Natural killer cell (primary cell): Measurements from ENCODE around the gene SNAP29. TPM values are rescaled to one million over a fixed set of nuclear protein-coding genes. Genes with fewer than 3 reads are reported as not detected.

ENCODE experiments used
- ATAC-seq, 3 donors: fragments of 150-1000 bp in 2 of 3; fragments of 200-7000 bp in 1 of 3; cut with Tn5 transposase; 1 replicate in 1 of 3; 2 replicates in 2 of 3; pipeline ENCODE4 v1.10.0; 2021; ENCODE audit warnings: mild to moderate bottlenecking in 2 of 3, moderate library complexity in 2 of 3
- DNase-seq, 2 donors: peaks; one replicate each; pipeline versions ENCODE4 v3.0.0 to v3.0.0-alpha.2; 2013 to 2021; ENCODE audit warnings: mixed read lengths in 1 of 2
- H3K27ac ChIP-seq: one replicate; pipeline ENCODE4 v1.5.1; 2013; ENCODE audit warnings: mild to moderate bottlenecking, low read length
- H3K27me3 ChIP-seq: one replicate; pipeline ENCODE4 v1.6.1; 2013; ENCODE audit warnings: low read length; ENCODE audit not compliant: control insufficient read depth, insufficient read depth
- H3K36me3 ChIP-seq: one replicate; pipeline ENCODE4 v1.6.1; 2013; ENCODE audit warnings: low read length; ENCODE audit not compliant: control insufficient read depth, insufficient read depth
- H3K4me1 ChIP-seq: one replicate; pipeline ENCODE4 v1.6.1; 2013; ENCODE audit warnings: low read length; ENCODE audit not compliant: control insufficient read depth, insufficient read depth
- H3K4me3 ChIP-seq: one replicate; pipeline ENCODE4 v1.5.1; 2013; ENCODE audit warnings: low read length
- H3K9me3 ChIP-seq: one replicate; pipeline ENCODE4 v1.6.1; 2013; ENCODE audit warnings: low read length; ENCODE audit not compliant: control insufficient read depth, insufficient read depth
- H3K27ac Mint-ChIP-seq, 2 donors: one replicate each; pipeline ENCODE4 v1.8.0; 2022; ENCODE audit warnings: mild to moderate bottlenecking in 2 of 2, mixed read lengths in 2 of 2, moderate library complexity in 1 of 2
- H3K27me3 Mint-ChIP-seq, 2 donors: one replicate each; pipeline ENCODE4 v1.8.0; 2022; ENCODE audit warnings: low read depth in 2 of 2, mixed read lengths in 2 of 2
- H3K36me3 Mint-ChIP-seq: one replicate; pipeline ENCODE4 v1.8.0; 2022; ENCODE audit warnings: mixed read lengths
- H3K4me1 Mint-ChIP-seq, 2 donors: one replicate each; pipeline ENCODE4 v1.8.0; 2022; ENCODE audit warnings: mixed read lengths in 2 of 2
- H3K4me3 Mint-ChIP-seq: one replicate; pipeline ENCODE4 v1.8.0; 2022; ENCODE audit warnings: mild to moderate bottlenecking, moderate library complexity, mixed read lengths
- H3K9me3 Mint-ChIP-seq, 2 donors: one replicate each; pipeline ENCODE4 v1.8.0; 2022; ENCODE audit warnings: mixed read lengths in 2 of 2
- WGBS: methylation state at CpG from one replicate; pipeline ENCODE4 v1.1.7; 2013; ENCODE audit warnings: missing lambda C conversion rate; ENCODE audit not compliant: insufficient coverage; 5-methylcytosine and 5-hydroxymethylcytosine counted together
- intact Hi-C: fragments of 100-400 bp; cut with micrococcal nuclease; formaldehyde crosslinking; loops from one replicate; pipeline ENCODE4 v1.14.2; 2022
- total RNA-seq, 4 donors: library from RNA; stranded (reverse); fragments of 120-200 nt in 1 of 4; gene quantifications; one replicate each; pipeline versions ENCODE4 v1.2.3 to v1.2.4, GENCODE V29; 2013 to 2022
- TF ChIP-seq, protein P1 (sequence below): fragments of 200-600 bp; IDR thresholded peaks from one replicate; pipeline ENCODE4 v1.8.0; 2022; ENCODE audit warnings: antibody characterized with exemption

The SNAP29 gene
- total RNA-seq, 3 donors from 2014 or later (not counting 1 experiment from before 2014, with no cell fraction given): 35.1 to 40.3 (median 36.8) TPM

DNA sequence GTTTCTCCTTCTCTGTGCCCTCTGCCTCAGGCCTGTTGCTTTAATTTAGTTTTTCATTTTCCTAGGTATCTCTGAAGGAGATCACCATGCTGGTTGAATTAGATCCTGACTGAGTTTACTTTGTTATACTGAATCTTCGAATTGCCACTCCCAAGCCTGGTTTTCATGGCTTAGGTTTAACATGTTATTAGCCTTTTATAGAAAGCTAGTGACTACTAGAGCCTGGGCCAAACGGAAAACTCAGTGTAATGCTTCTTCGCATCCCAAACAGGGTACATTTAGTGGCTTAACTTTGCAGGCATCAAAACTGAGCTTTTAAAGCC lies 62.0 kb downstream of the SNAP29 start:
- Histone ChIP-seq H3K9me3 (no peaks in the 10 kb centered on the region), H3K4me3 (no peak overlapping the region), H3K4me1 (peaks cover 42% of the 10 kb centered on the region), H3K36me3 (no peaks in the 10 kb centered on the region), H3K27ac (no peak overlapping the region), H3K27me3 (no peaks in the 10 kb centered on the region)
- H3K4me3 Mint-ChIP-seq: peak overlapping the region; percentile 98
- TF ChIP-seq, protein P1, sequence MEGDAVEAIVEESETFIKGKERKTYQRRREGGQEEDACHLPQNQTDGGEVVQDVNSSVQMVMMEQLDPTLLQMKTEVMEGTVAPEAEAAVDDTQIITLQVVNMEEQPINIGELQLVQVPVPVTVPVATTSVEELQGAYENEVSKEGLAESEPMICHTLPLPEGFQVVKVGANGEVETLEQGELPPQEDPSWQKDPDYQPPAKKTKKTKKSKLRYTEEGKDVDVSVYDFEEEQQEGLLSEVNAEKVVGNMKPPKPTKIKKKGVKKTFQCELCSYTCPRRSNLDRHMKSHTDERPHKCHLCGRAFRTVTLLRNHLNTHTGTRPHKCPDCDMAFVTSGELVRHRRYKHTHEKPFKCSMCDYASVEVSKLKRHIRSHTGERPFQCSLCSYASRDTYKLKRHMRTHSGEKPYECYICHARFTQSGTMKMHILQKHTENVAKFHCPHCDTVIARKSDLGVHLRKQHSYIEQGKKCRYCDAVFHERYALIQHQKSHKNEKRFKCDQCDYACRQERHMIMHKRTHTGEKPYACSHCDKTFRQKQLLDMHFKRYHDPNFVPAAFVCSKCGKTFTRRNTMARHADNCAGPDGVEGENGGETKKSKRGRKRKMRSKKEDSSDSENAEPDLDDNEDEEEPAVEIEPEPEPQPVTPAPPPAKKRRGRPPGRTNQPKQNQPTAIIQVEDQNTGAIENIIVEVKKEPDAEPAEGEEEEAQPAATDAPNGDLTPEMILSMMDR: no peak
- no peaks in the 10 kb centered on the region for H3K36me3 Mint-ChIP-seq
- ATAC-seq (no peak), DNase-seq (no peak)
- no peaks in the 10 kb centered on the region for H3K9me3 Mint-ChIP-seq
- H3K27me3 Mint-ChIP-seq: no peaks in the 10 kb centered on the region
- intact Hi-C loops: no loop called here
- 64% methylated on average over 3 of the region's 3 CpGs for WGBS
- H3K27ac Mint-ChIP-seq: peak overlapping the region; percentile 95 to 98
- peaks cover 71 to 74% of the 10 kb centered on the region in 2 donors for H3K4me1 Mint-ChIP-seq

DNA sequence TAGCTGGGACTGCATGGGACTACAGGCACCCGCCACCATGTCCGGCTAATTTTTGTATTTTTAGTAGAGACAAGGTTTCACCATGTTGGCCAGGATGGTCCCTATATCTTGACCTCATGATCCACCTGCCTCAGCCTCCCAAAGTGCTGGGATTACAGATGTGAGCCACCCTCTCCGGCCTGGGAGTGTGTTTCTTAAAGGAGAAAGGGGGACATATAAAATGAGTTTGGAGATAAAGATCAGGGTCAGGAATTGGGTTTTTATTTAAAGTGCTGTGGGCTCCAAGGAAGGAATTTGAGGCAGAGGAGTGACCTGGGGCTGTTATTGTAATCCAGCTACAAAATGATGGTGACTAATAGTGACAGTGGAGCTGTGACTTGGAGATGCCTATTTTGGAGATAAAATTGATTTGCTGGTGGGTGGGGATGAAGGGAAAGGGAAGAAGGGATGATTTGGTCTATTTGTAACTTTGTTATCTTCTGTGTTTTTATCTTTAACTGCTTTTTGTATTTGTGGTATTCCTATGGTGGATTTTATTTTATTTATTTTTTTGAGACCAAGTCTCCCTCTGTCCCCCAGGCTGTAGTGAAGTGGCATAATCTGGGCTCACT lies 63.4 kb downstream of the SNAP29 start:
- Histone ChIP-seq H3K9me3 (no peaks in the 10 kb centered on the region), H3K36me3 (no peaks in the 10 kb centered on the region), H3K4me1 (peaks cover 40% of the 10 kb centered on the region), H3K4me3 (no peak overlapping the region), H3K27me3 (no peaks in the 10 kb centered on the region), H3K27ac (no peak overlapping the region)
- peak overlapping the region; percentile 66 for H3K4me3 Mint-ChIP-seq
- DNase-seq (no peak), ATAC-seq (no peak)
- no peaks in the 10 kb centered on the region for H3K27me3 Mint-ChIP-seq
- peak overlapping the region; percentile 72 to 95 for H3K27ac Mint-ChIP-seq
- TF ChIP-seq, protein P1: no peak
- WGBS: 89% methylated on average over 3 of the region's 3 CpGs
- no peaks in the 10 kb centered on the region for H3K9me3 Mint-ChIP-seq
- peaks cover 69 to 72% of the 10 kb centered on the region in 2 donors for H3K4me1 Mint-ChIP-seq
- intact Hi-C loops: no loop called here
- H3K36me3 Mint-ChIP-seq: no peaks in the 10 kb centered on the region

DNA sequence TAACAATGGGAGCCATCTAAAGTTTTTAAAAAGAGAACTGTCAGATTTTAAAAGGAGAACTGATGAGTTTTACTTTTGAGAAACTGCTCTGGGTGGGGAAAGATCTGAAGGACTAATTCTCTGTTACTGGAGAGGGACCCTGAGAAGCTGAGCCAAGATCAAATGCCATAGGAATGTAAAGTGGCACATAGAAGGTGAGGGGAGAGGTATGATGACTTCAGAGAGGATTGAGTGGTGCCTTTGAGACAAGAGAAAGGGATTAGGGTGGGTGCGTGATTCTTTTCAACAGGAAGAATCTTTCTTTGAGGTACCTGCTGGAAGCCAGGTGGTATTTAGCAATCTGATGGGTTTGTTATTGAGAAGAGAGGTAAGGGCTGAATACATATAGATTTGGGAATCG lies 67.4 kb downstream of the SNAP29 start:
- 93% methylated on average over 2 of the region's 2 CpGs for WGBS
- Mint-ChIP-seq H3K9me3 (no peaks in the 10 kb centered on the region), H3K27ac (peak overlapping the region; percentile 64 to 76), H3K4me3 (no peak overlapping the region), H3K36me3 (no peaks in the 10 kb centered on the region), H3K4me1 (peaks cover 56 to 64% of the 10 kb centered on the region in 2 donors), H3K27me3 (no peaks in the 10 kb centered on the region)
- H3K27me3 ChIP-seq: no peaks in the 10 kb centered on the region
- TF ChIP-seq, protein P1: no peak
- no peak overlapping the region for H3K27ac ChIP-seq
- intact Hi-C loops: loop anchor here (2.0 kb wide), 1 partner anchor 55 kb away; no protein-coding TSS in a partner anchor
- no peaks in the 10 kb centered on the region for H3K9me3 ChIP-seq
- H3K4me1 ChIP-seq: peaks cover 44% of the 10 kb centered on the region
- no peak for ATAC-seq
- H3K36me3 ChIP-seq: no peaks in the 10 kb centered on the region
- DNase-seq: no peak
- H3K4me3 ChIP-seq: no peak overlapping the region
